ENCODE results near the gene PHLPP1.

The PHLPP1 gene

DNA sequence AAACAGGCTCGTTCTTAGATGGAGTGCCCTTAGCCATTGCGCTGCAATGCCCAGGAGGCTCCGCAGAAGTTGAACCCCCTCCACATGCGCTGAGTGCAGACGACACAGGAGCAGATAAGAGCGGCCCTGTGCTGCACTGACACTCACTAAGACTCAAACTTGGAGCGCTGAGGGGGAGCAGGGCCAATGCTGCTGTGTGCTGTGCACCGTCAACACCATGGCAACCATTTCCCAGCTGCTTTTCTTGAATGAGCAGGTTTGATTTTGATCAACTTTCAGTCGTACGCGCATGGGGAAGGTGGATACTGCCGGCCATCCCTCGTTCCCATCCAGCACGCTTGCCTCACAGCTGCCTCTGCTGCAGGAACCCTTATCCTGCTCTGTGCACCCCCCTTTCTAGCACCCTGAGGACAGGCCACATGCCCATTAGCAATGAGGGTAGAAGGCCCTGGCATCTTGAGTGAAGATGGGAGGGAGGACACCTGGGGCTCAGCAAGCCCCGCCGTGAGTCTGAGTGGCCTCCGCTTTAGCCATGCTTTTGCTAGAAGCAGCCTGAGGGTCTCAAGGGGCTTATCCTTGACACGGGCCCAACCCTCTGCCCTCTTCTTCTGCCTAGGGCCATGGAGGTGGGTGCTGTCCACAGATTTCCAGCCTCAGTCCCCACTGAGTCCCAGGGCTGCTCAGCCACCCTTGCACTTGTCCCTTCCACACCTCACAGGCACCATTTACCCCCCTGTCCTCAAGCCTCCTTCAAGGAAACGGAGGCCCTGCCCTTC is 271.9 kb downstream of the PHLPP1 start:
- DNase-seq: no peak

GRCh38 chr18:62987859-62988258 is 272.5 kb downstream of the PHLPP1 start:
- no peak for DNase-seq

DNA sequence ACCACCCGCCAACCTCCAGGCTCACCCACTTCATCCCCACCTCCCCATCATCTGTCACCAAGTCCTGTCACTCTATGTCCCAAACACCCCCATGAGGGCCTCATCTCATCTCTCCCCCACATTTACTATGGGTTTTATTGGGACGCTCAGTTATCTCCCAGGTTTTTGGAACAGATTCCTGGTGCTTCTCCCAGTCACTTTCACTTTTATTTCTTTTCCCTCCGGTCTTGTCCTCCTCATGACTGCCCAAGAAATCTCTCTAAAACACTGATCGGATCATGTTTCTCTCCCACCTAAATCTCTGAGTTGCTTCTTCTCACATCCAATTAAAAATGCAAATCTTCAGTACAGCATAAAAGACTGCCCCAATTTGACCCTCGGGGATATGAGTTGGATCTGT is 273.1 kb downstream of the PHLPP1 start:
- DNase-seq: no peak

- no peak for DNase-seq
Observed at GRCh38 chr18:62989195-62989594, 273.9 kb downstream of the PHLPP1 start.

DNA sequence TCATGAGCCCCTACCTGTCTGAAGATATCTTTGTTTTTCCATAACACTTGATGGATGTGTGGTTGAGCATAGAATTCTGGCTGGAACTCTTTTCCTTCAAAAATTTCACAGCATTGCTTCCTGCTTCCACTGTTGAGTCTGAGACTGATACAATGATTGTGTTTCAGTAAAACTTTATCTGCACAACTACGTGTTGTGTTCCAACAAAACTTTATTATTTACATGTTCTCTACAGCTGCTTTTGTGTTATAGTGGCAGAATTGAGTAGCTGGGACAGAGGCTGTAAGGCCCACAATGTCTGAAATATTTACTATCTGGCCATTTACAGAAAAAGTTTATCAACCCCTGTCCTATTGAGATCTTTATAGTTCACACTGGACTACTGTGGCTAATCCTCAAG is 275.3 kb downstream of the PHLPP1 start:
- DNase-seq: no peak

GRCh38 chr18:62991389-62991788 is 276.0 kb downstream of the PHLPP1 start:
- DNase-seq: no peak

GRCh38 chr18:62991959-62992358 is 276.6 kb downstream of the PHLPP1 start:
- no peak for DNase-seq

DNA sequence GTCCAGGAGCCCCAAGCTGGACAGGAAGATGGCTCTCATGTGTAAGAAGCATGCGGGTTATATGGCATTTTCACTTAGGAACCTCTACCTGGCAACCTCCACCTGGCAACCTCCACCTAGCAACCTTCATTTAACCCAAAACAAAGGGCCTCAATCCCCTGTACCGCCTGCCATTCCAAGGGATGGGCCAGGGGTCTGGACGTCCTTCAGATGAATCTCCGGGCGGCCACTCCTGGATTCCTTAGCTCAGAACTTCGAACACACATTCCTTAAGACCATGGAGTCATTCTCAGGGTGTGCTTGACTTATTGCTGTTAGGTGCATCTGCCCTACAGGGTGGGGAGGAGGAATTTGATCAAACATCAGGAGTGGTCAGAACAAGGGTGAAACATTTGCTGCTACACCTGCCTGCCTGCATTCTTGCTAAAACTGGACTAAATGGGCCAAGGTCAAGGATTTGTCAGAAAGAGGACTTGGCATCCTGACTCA is 277.6 kb downstream of the PHLPP1 start:
- no peak for DNase-seq

DNA sequence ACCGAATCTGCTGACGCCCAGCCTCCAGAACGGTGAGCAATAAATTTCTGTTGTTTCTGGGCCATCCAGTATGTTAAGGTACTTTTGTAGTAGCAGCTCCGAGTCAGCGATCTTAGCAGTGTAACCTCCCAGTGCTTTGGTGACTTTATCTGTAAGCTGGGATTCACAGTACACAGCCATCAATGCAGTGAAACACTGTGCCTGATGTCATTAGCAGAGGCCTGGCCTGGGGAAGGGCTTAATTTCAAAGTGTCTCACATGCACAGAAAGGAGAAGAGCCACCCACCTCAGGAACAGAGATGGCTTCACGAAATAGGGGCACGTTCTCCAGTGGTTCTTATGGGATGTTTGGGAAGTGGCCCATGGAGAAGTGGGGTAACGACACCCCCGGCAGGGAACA is 281.2 kb downstream of the PHLPP1 start:
- peak; percentile 11 to 51 (median 33) for DNase-seq

DNA sequence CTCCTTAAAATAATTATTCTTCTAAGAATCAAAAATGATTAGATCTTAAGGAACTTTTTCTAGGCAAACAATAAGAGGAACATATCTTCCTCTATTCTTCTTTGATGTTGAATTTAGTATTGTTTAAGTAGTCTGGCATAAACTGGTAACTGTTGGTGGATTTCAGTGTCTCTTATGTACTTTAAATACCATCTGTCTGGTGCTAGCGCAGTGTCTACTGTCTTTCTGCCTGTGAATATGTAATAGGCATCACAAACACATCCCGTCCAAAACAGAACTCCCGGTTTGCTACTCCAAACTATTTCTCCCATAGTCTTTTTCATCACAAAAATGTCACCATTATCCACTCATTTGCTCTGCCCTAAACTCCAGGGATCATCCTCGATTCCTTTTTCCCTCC is 281.7 kb downstream of the PHLPP1 start:
- DNase-seq: no peak

DNA sequence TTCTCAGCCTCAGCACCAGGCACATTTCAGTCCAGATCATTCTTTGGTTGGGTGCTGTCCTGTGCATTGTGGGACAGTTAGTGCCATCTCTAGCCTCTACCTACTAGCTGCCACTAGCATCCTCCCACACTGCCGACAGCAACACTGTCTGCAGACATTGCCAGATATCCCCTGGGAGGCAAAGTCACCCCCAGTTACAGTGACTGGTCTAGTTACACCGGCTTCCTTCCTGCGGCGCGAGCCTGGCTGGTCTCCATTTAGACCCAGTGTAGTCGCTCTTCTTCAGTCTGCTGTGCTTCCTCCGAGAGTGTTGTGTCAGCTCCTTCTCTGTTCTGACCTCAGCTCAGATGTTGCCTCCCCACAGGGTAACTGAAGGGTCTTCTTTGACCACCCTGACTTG is 283.1 kb downstream of the PHLPP1 start:
- no peak for DNase-seq

DNA sequence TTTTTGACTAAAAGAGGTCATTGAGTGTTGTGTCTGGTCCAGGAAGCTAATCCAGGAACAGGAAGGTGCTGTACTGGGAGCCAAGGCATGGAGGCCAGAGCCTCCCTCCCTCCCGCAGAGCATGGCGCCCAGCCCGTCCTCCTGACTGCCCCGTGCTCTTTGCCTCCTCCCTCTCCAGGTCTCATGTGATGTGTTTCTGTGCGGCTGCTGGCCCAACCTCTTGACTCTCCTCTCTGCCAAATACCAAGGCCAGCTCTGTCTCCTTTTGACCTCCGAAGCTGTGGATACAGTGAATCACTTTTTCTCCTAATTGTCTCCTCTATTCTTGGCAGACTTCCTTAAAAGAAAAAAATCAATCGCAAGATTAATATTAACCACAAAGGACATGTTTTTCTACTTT is 284.1 kb downstream of the PHLPP1 start:
- no peak for DNase-seq

DNA sequence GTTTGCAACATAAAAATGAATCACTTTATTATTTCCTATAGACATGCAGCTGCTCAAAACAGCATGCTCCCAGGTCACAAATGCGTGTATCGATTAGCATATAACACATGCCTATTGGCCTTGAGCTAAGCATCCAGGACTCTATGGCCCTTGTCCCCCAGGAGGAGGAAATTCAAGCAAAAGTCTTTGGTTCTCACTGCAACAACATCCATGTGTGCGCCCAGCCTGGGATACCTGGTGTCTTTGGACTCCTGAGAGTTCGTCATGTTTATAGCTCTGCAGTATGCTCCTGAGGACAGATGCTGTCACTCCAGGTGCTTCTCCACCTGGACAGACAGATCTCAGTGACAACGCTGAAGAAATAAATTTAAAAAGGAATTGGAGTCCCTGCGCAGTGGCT is 284.6 kb downstream of the PHLPP1 start:
- DNase-seq: no peak

- DNase-seq: no peak
Observed at GRCh38 chr18:63000839-63001238, 285.5 kb downstream of the PHLPP1 start.

DNA sequence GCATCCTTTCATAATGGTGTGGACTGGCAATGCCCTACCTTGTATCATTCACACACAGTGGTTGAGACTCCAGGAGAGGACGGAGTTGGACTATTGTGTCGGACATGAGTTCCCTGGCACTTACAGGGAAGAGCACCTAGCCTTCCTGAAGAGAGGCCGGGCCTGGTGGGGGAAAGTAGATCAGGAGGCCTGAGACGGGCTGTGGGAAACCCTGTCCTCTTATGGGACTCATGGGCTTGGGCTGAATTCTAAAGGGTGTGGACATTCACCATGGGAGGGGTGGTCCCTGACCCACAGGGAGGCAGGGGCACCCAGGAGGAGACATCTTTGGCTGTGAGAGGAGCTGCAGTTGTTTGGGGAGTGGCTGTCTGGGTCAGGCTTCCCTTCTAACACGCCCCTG is 286.5 kb downstream of the PHLPP1 start:
- no peak for DNase-seq

DNA sequence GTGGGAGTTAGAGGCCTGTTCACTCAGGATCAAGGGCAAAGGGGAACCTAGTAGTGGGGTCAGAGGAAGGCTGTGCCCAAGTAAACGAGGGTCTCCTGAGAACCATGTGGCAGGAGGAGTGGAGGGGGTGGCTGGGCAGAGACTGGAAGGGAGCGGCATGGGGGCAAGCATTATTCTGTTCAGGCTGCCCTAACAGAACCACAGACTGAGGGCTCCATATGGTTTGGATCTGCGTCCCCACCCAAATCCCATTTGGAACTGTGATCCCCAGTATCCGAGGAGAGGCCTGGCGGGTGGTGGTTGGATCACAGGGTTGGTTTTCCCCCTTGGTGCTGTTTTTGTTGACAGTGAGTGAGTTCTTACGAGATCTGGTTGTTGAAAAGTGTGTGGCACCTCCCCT is 287.0 kb downstream of the PHLPP1 start:
- DNase-seq: no peak

DNA sequence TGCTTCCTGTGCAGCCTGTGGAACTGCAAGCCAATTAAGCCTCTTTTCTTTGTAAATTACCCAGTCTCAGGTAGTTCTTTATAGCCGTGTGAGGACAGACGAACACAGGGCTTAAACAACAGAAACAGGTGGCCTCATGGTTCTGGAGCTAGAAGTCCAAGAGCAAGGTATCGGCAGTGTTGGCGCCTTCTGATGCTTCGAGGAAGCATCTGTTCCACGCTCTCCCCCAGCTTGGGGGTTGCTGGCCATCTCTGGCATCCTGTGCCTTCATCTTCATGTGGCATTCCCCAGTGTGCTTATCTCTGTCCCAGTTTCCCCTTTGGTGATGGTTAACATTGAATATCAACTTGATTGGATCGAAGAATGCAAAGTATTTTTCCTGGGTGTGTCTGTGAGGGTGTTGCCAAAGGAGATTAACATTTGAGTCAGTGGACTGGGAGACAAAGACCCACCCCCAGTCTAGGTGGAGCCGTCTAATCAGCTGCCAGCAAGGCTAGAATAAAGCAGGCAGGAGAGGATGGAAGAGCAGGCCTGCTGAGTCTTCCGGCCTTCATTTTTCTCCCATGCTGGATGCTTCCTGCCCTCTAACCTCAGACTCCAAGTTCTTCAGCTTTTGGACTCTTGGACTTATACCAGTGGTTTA is 287.6 kb downstream of the PHLPP1 start:
- no peak for DNase-seq

DNA sequence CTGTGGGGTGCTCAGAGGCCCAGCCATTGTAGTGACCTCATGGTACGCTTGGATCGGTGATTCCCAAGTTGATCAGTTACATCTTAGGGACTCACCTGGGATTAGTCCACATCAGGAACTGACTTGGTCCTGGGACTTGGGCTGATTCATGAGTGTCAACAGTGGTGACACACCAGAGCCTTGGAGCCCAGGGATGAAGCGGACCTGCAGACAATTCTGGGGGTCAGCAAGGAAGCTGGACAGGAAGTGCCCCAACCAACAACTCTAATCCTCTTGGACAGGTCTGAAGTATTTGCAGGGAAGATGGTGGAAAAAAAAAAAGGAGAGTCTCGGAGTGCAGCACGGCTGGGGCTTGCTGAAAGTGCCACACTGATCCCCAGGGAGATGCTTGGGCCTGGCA is 288.6 kb downstream of the PHLPP1 start:
- no peak for DNase-seq

DNA sequence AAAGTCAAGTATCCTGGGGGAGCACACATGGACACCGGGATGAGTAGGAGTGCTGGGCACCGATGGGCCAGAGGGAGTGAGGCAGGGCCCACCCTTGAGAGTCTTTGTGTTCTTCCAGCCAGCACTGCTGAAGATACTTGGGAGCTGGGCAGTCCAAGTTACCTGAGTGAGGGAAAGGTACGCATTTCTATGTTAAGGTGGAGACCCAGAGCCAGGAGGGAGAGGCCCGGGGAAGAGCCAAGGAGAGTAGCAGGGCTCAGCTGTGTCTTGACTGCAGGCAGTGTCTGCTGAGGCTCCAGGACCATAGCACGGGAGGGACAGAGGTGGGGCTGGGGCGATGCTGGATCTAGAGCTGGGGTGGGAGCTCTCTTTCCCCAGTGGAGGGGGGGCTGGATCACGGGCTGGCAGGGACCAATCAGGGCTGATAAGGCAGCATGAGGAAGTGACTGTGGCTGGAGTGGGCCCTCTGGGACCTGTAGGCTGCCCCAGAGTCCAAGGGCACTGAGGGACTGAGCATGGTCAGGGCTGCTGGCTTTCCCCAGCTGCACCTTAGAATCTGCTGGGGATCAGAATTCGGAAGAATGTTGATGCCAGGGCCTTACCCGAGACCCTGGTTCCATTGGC is 289.2 kb downstream of the PHLPP1 start:
- DNase-seq: no peak

GRCh38 chr18:63005306-63005705 is 290.0 kb downstream of the PHLPP1 start:
- no peak for DNase-seq

DNA sequence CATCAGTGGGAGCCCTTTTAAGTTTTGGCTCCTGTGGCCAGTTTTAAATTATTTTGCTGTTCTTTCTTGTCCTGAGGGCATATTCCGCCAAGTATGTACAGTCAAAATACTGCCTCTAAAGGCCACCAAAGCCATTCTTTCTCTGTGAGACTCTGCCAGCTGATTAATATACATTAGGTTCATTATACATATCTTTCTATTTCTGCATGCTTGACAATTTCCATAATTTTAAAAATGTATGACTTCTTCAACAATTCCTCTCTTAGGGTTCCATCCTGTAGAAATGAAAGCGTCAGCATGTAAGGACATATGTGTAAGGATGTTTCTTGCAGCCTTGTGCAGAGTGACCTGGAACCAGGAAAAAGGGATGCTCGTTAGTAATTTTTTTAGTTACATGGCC is 291.9 kb downstream of the PHLPP1 start:
- no peak for DNase-seq

DNA sequence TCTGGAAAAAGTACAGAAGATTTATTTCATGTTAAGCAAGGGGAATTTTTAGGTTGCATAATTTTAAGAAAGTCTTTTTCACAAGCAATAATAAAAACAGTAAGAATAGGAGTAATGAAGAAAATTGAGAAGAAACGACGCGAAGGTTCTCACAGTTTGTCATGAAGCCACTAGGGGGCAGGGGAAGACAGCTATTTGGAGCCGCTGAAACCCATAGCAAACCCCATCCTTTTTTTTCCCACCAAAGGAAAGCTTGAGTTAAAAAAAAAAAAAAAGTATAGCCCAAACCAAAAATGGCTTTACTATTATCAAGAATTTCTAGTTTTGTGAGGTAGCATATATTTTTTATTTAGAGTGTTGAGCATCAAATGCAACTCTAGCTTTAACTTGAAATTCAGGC is 300.9 kb downstream of the PHLPP1 start:
- DNase-seq: peak; percentile 61 to 85 (median 74)

GRCh38 chr18:63017076-63017475 is 301.7 kb downstream of the PHLPP1 start:
- no peak for DNase-seq

GRCh38 chr18:63017977-63018376 is 302.6 kb downstream of the PHLPP1 start:
- no peak for DNase-seq

Measured in suppressor macrophage (primary cell).